Retina (tissue), 1 donor: Measurements from ENCODE around the gene TECR.
"Not testable (repeated sequence)": the region's sequence is repeated elsewhere in the genome, so short reads cannot be mapped to it uniquely, and the experiment has no call there.

Experiments
- DNase-seq: peaks from one replicate; pipeline ENCODE4 v3.0.0-alpha.2; 2016

TECR gene

GRCh38 chr19:14540741-14541525 is 11.5 kb downstream of the TECR start:
- no peak for DNase-seq

DNA sequence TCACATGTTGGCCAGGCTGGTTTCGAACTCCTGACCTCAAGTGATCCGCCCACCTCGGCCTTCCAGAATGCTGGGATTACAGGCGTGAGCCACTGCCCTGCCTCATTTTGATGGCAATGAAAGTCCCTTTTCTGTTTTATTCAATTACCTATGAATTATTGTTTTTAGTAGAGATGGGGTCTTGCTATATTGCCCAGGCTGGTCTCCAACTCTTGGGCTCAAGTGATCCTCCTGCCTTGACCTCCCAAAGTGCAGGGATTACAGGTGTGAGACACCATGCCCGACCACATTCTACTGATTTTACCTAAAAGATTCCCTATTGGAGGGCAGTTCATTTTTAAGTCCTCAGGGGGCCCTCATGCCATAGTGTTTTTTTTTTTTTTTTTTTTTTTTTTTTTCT is 12.6 kb downstream of the TECR start:
- DNase-seq = not testable (repeated sequence)

DNA sequence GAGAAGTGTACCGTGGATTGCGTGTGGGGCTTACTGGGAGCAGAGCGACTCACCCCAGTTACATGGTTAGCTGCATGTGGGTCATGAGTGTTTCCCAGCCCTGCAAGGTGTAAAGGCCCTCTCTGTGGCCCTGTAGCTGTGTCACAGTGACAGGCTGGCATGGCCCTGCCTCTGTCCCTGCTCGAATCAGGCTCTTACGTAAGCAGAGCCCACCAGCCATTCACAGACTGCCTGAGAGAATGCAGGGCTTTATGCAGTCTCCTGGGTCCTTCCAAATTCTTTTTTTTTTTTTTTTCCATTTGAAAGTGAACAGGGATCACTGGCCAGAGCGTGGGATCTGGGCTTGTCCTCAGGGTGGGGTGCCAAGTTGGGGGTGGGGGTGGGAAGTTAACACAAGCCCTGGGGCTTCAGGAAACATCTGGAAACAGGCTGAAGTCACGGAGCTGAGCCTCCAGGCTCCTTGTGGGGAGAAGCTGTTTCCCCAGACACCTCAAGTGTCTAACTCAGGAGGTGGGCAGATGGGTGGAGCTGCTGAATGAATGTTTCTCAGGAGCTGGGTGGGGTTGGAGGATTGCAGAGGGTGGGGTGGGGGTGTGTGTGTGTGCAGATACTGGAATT is 13.4 kb downstream of the TECR start:
- no peak for DNase-seq

- DNase-seq = no peak
Observed at GRCh38 chr19:14544047-14544446, 14.7 kb downstream of the TECR start.

DNA sequence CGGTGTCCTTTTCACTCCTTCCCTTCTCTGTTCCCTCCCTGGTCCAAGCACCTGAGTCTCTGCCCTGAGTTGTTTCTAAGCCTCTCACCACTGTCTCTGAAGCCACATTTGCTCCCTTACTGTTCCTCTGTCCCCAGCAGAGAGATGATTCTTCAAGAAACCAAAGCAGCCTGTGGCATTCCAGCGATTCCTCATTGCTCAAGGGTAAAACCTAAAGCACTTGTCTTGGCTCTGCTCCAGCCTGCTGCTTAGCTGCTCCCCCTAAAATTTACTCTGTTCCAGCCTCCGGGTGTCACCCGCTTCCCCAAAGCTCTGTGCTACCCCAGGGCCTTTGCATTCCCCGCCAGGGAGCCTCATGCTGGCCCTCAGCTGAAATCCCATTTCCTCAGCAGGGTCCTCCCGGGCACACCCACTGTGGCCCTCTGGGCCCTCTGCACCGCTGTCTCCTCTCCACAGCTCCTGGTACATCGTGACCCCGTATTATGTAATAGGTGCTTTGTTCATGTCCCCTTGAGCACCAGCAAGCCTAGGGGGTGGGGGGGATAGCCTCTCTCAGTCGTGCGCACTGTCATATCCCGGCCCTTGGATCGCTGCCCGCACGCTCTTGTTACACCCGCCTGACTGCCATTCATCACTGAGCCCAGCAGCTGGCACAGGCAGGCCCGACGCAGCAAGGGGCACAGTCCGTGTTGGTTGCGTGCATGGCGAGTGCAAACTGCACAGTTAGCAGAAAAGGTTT is 15.8 kb downstream of the TECR start:
- DNase-seq = peak; percentile 48

- peak; percentile 43 for DNase-seq
Observed at GRCh38 chr19:14545716-14546082, 16.3 kb downstream of the TECR start.

DNA sequence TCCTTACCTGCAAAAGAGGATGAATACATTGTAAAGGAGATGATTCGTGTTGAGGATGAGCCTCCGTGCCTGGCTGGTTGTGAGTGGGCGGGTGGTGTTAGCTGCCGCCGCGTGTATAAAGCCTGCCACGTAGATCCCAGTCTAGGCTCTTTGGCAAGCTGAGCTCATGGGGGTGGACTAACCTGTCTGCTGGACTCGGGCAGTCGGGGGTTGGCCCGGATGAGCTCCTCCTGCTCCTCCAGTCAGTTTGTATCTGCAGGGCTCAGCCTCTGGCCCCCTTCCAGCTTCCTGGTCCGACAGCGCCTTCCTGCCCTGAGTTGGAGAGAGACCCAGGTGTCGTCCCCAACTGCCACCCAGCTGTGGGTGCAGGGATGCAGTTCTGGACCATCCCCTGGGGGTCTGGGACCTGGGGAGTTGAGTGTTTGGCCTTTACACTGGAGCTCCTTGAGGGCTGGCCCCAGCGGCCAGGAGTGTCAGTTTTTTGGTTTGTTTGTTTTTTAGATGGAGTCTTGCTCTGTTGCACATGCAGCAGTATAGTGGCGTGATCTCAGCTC is 20.9 kb downstream of the TECR start:
- no peak for DNase-seq

DNA sequence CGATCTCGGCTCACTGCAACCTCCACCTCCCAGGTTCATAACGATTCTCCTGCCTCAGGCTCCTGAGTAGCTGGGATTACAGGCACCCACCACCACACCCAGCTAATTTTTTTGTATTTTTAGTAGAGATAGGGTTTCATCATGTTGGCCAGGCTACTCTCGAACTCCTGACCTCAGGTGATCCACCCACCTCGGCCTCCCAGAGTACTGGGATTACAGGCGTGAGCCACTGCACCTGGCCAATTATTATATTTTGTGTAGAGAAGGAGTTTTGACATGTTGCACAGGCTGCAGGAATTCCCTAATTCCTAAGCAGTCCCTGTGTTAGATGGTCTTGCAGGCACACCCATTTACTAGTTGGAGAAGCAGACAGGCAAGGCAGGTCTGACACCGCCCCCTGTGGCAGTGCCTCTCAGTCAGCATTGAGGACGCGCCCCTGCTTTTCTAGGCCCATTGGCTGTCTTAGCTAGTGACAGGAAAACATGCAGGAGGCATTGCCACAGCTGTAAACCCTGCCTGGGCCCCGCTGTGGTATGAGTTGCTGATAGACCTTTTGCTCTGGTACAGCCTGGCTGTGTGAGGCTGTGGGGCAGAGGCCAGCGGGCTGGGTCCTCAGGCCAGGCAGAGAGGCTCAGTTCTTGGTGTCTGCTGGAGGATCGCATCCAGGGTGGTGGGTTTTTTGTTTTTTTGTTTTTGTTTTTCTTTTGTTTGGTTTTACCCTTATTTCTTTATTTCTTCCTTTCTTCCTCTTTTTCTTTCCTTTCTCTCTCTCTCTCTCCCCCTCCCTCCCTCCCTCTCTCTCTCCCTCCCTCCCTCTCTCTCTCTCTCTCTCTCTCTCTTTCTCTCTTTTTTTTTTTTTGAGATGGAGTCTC is 22.0 kb downstream of the TECR start:
- peak; percentile 42 for DNase-seq

GRCh38 chr19:14552006-14552360 is 22.6 kb downstream of the TECR start:
- not testable (repeated sequence) for DNase-seq

GRCh38 chr19:14553042-14553938 is 23.9 kb downstream of the TECR start:
- no peak for DNase-seq

DNA sequence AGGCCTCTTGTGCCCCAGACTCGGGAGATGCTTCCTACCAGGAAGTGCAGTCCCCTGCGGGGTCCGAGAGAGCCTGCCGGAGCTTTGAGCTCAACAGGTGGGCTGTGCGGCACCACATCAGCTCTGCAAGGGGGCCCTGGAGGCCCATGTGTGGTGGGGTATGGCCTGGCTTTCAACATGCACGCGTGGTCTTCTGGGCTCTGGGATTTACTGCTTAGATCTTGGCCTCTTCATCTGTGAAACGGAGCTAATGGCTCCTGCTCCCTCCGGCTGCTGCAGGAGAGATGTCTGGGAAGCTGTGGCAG is 24.5 kb downstream of the TECR start:
- no peak for DNase-seq

GRCh38 chr19:14554382-14554812 is 25.0 kb downstream of the TECR start:
- no peak for DNase-seq

GRCh38 chr19:14555918-14556661 is 26.7 kb downstream of the TECR start:
- no peak for DNase-seq

GRCh38 chr19:14556662-14557188 is 27.3 kb downstream of the TECR start:
- DNase-seq = peak; percentile 85

DNA sequence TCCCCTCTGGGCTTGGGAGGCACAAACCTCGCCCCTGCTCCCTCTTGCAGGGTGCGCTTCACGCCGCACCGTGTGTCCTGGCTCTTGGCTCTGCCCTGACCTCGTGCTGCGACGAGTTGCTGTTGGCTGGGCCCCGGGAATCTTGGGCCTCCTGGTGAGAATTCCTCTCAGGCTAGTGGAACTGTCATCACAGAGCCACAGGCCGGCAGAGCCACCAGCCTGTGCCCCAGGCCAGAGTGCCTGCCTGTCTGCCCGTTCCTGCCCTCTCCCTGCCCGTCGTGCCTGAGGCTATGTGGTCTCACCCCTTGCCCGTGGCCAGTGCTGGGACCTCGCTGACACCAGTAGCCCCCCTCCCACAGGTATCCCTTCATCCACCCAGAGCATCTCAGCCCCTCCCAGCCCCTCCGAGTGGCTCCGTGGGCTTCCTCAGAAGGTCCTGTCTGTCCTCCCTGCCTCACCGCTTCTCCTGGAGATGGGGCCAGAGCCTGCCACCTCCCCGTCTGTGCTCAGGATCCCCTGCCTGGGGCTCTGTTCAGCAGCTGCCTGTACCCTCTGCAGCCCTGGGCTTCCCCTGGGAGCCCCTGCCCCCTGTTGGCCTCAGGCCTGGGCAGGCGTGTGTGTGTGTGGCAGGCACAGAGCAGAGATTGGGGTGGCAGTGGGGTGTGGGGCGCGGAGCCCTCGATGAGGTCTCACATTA is 29.1 kb downstream of the TECR start:
- no peak for DNase-seq

GRCh38 chr19:14559916-14560775 is 30.8 kb downstream of the TECR start:
- no peak for DNase-seq

DNA sequence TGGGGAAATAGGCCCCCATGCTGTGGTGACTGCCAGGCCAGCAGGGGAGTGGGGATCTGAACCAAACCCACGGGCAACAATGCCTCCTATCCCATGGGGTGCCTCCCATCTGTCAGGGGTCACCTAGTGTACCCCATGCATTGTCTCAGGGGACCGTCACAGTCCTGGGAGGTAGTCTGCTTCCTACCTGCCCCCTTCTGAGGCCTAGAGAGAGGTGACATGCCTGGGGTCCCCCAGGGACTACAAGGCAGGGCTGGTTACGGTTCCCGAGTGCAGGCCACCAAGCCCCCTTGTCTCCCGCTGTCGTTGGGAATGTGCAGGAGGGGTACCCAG is 31.3 kb downstream of the TECR start:
- no peak for DNase-seq

DNA sequence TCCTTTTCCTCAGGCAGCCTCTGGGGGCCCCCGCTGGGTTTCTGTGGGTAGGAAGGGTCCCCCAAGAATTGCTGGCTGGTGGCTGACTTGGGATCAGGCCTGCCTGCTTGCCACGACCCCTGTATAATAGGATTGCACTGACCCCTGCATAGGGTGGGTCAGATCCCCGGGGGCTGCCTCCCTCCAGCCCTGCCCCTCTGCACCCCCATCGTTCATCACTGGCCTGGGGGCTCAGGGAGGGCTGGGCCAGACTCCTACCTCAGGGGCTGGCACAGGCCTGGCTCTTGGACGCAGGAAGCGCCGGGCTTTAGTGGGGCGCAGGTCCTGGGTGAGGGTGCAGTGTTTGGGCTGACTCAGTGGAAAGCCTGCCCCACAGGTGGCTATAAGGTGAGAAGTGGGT is 31.9 kb downstream of the TECR start:
- DNase-seq = no peak

DNA sequence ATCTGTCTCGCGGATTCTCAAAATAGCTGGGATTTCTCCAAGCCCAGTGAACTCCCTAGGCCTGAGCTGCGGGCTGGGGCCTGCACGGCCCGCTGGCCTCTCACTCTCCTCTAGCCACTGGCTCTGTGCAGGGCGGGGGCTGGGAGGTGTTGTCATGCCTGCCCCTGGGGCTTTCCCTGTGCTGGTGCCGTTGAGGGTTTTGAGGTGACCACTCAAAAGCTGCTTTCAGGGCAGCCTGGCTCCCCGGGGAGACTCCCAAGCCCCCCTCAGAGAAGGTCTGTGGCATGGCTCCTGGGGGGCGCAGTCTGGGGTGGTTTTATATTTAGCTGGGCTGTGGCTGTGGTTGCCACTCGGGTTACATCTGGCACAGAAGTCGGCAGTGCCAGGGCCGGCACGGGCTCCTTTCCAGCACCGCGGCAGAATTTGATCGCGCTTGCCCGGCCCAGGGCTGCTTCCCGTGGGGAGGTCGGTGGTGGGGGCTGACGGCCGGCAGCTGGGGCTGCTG is 32.5 kb downstream of the TECR start:
- DNase-seq = no peak
